DMS153 (cell line): ENCODE data around the gene ACO1.

Experiments used
- DNase-seq: peaks from one replicate; lab custom pipeline; 2025; lab: John Stamatoyannopoulos, UW

Gene ACO1

GRCh38 chr9:32422237-32422806 lies 37.9 kb downstream of the ACO1 start:
- no peak for DNase-seq

DNA sequence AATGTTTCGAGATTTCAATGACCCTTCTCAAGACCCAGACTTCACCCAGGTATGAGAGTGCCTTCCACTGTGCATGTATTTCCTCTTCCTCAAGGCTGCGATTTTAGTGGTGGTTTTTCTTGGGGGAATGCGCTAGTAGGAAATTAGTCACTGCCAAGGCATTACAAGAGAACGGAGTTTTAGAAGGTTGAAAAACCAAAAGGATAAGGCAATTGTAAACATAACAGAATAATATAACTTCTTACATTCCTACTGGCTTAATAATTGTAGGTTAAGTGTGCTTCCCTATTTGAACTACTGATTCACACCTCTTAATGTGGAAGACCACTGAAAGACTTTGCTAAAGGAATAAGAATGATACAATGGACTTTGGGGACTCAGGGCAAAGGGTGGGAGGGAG lies 38.9 kb downstream of the ACO1 start:
- DNase-seq: no peak

DNA sequence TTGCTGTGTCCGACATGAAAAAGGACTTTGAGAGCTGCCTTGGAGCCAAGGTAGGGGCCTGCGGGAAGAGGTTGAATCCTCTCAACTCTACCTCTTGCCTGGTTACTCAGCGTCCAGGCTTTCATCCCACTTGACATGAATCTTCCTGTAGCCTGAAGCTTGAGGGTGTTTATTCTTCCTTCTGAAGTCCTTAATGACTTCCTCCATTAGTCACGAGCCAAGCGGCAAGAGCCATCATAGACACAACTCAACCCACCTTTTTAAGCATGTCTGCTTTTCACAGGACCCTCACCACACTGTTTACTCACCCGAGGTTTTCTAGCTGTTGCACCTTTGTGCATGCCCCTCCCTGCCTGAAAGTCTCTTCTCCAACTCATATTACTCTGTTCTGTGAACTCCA lies 40.2 kb downstream of the ACO1 start:
- DNase-seq: no peak

DNA sequence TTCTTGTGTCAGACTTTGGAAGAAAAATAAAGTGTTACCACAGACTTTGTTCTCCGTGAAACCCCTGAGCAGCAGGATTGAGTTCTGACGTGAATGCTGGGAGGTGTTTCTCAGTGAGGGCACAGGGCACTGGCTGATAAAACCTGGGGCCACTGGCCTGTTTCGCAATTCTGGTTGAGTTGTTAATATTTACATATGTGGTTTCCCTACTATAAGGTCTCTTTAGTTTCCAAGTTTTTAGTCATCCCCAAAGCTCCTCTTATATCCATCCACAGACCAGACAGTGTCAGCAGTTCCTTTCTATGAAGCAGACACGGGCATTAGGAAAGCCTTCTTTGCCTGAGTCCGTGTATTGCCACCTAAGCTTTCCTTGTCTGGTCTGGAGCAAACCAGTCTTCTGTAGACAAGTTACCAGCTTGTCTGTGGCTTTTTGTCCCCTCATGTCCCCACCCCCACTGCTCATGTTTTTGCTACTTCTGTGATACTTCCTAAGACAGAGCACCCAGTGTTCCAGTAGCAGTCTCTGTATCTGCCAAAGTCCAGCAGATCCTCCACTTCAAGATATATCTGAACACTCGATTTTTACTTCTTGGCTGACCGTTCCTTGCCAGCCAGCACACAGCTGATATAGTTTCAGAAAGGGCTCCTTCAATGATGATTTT lies 42.0 kb downstream of the ACO1 start:
- no peak for DNase-seq

- no peak for DNase-seq
These were observed 42.8 kb downstream of the ACO1 start for GRCh38 chr9:32427111-32427873.

DNA sequence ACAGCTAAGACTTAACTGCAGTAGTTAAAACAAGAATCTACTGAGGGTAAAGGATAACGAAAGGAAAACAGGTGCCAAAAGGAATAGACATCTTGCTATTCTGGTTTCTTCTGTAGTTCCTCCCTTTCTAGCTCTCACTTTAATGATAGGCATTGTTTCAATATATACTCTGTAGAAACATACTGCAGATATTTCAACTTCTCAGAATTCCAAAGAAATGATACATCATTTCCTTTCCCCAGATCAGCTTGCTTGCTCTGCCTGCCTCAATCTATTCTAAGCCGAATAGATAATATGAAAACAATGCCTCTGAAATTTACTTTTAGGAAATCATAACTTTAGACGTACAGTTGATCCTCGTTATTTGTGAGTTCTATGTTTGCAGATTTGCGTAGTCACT lies 46.3 kb downstream of the ACO1 start:
- DNase-seq: no peak

GRCh38 chr9:32431196-32431595 lies 46.8 kb downstream of the ACO1 start:
- no peak for DNase-seq

DNA sequence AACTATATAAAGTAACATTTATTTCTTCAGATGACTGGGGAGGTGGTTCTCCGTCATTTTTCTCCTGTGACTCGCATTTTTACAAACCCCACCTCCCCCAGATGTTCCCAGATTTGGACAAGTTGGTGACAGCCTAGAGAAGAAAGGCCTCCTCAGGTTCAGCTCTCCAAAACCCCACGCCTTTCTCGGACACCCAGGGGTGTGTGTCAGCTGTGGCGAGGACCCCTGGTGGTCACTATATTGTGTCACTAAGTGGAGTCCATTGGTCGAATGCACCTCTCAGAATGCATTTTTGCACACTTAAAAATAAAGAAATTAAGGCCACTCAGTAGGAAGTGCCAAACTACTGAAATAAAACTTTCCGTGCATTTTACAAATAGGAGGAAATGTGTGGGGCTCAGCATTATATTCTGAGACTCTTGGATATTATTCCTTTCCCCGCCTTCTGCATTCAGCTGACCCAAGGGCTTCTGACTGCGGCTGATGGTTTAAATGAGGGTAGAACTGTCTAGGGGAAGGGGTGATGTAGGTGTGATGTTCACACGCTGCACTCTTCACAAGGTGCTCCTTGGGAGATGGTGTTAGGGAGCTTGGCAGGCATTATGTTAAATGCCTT lies 47.6 kb downstream of the ACO1 start:
- DNase-seq: no peak

GRCh38 chr9:32434892-32435291 lies 50.4 kb downstream of the ACO1 start:
- no peak for DNase-seq

DNA sequence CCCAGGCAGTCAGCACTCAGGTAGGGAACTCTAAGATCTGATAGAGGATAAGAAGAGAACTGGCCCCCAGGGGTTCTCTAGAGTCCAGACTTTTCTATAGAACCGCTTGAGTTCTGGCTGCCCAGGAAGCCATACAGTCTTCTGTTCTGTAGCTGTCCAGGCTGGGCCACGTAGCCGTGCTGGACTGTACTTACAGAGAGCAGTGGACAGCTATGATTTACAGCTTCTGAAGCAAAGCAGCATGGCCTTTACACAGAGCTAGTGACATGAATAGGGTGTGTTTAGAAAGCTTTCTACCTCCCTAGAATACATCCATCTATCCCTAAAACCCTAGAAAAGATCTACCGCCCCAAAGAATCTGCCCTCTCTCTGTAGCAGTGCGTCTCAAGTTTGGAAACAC lies 57.2 kb downstream of the ACO1 start:
- no peak for DNase-seq

DNA sequence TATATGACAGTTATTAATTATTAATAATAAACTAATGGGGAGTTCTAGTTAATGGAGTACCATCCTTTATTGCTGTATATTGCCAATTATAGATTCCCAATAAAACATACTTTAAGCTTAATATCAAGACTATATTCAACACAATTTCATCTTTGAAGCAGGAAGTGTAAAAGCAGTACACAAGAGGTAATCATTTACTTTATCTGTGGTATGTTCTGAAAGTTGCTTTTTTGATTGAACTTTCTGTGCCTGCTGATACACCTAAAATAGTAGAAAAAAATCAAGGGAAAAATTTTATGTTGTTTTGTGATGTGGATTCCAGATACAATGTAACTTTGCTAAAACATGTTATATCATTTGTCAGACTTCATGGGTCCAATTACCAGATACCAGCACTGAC lies 58.0 kb downstream of the ACO1 start:
- DNase-seq: no peak

DNA sequence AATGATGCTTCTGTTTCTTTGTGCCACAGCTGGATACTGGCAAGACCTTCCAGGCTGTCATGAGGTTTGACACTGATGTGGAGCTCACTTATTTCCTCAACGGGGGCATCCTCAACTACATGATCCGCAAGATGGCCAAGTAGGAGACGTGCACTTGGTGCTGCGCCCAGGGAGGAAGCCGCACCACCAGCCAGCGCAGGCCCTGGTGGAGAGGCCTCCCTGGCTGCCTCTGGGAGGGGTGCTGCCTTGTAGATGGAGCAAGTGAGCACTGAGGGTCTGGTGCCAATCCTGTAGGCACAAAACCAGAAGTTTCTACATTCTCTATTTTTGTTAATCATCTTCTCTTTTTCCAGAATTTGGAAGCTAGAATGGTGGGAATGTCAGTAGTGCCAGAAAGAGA lies 65.5 kb downstream of the ACO1 start:
- no peak for DNase-seq

GRCh38 chr9:32454280-32454679 lies 69.8 kb downstream of the ACO1 start:
- no peak for DNase-seq

- no peak for DNase-seq
These were observed 71.3 kb downstream of the ACO1 start for GRCh38 chr9:32455738-32456137.

DNA sequence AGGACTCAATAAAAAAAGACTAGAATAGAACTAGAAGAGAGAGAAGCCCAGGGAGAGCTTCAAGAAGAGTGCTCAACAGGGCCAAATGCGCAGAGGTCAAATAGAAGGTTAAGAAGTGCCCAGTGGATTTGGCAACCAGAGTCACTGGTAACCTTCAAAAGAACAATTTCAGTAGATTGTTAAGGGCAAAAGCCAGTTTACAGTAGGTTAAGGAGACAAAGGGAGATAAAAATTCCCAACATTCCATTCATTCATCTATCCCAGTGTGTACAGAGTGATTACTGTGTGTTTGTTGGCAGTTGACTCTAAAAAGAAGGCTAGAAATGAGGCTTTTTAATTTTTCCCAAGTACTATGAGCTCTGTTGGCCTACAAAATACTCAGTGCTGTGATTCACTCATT lies 72.1 kb downstream of the ACO1 start:
- no peak for DNase-seq

DNA sequence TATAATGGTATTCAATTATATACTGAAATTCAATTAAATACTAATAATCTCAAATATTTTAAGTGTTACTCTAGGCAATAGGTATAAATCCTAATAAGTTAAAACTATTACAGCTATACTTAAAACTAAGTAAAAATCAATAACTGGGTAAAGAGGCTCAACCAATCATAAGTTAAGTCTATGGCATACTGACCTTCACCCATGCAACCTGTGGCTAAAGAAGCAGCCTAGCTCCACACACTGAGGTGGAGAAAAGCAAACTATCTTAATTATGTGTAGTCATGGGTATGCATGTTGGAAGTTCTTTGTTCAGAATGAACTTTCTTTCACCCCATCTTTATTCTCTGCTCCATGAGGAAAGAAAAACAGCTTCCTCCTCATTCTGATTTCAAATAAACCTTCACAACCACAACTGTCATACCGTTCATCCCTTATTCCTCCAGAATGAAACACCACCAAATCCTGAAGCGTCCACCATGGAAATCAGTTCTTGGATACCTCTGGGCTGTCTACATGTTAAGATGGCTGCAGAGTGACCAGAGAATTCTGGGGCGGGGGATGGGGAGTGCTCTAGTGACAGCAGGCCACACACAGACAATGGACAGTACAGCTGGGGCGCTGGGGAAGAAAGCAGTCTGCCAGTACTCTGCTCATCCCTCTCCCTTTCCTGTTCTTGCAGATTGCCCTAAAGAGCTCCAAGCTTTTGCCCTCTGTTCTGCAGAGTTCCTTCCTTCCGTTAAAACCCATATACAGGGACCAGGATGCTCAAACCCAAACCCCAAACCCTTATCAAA lies 79.3 kb downstream of the ACO1 start:
- no peak for DNase-seq

- no peak for DNase-seq
These were observed 84.3 kb downstream of the ACO1 start for GRCh38 chr9:32468740-32469139.

GRCh38 chr9:32472344-32472743 lies 87.9 kb downstream of the ACO1 start:
- no peak for DNase-seq

DNA sequence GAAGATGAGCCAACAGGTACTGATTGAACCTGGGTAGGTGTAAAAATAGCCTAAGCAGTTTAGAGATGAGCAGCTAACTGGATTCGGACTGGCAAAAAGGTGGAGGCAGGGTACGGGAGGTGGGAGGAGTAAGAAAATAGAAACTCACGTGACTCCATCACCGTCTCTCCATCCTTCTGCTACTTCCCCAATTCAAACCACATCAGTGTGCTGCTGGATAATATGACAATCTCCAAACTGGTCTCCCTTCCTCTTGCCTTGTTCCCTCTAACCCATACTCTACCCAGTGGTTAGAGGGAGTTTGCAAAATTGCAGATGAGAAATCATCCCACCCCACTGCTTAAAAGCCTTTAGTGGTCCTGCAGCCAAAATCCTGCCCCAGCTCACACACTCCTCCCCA lies 98.9 kb downstream of the ACO1 start:
- DNase-seq: no peak

GRCh38 chr9:32486839-32487562 lies 102.6 kb downstream of the ACO1 start:
- no peak for DNase-seq

DNA sequence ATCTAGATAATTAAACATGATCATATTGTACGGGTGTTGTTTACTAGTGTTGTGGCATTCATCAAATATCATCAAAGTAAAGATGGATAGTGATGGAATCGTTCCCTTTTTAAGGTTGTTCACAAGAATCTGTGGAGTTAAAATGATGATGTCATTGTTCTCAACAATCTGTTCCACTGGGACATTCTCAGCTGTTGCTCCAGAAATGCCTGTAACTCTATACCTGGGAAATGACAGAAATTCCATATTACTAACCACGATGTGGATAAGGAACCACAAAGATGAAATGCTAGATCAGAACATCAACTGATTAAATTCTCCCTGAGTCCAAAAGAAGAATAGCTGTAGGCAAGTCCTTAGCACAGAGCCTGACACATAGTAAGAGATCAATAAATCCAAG lies 103.5 kb downstream of the ACO1 start:
- no peak for DNase-seq

- no peak for DNase-seq
These were observed 106.2 kb downstream of the ACO1 start for GRCh38 chr9:32490601-32491000.
